Esophagus muscularis mucosa (tissue), 3 donors: ENCODE data around the gene CTSD.

Source experiments
- CTCF ChIP-seq, 3 experiments: fragments of 200-600 bp in 2 of 3; fragments of 450-650 bp in 1 of 3; sonication (generic) in 2 of 3; IDR thresholded peaks; one replicate each; pipeline ENCODE4 v1.5.1; 2017 to 2019; ENCODE audit warnings: antibody characterized with exemption in 3 of 3, mild to moderate bottlenecking in 2 of 3, moderate library complexity in 1 of 3
- POLR2A ChIP-seq: fragments of 450-650 bp; IDR thresholded peaks from one replicate; pipeline ENCODE4 v1.6.1; 2017; ENCODE audit warnings: antibody characterized with exemption, moderate library complexity, mild to moderate bottlenecking, low read depth

- TF ChIP-seq CTCF (IDR thresholded peaks at IDR 0.05) (no peak), POLR2A (no peak)
Observed at GRCh38 chr11:1727096-1727690, 36.5 kb downstream of the CTSD start.
